Stomach (tissue), 4 donors: ENCODE data around the gene FRY.

ENCODE experiments used
- EP300 ChIP-seq: sonication (generic); formaldehyde crosslinking; IDR thresholded peaks from one replicate; pipeline ENCODE4 v1.6.1; 2017; ENCODE audit warnings: antibody characterized with exemption
- POLR2A ChIP-seq, 4 donors: fragments of 450-650 bp; IDR thresholded peaks; one replicate each; pipeline ENCODE4 v1.6.1; 2016; ENCODE audit warnings: antibody characterized with exemption in 4 of 4, control low read depth in 2 of 4, mild to moderate bottlenecking in 1 of 4, moderate library complexity in 1 of 4
- POLR2AphosphoS5 ChIP-seq, 3 donors: sonication (generic); formaldehyde crosslinking; IDR thresholded peaks; one replicate each; pipeline ENCODE4 v1.6.1; 2016; ENCODE audit warnings: antibody characterized with exemption in 3 of 3
- TF ChIP-seq, protein P1 (sequence below), 7 experiments: fragments of 450-650 bp in 4 of 7; fragments of 200-600 bp in 3 of 7; sonication (generic) in 3 of 7; IDR thresholded peaks; one replicate each; pipeline ENCODE4 v1.5.1; 2016 to 2019; ENCODE audit warnings: antibody characterized with exemption in 7 of 7, control low read depth in 2 of 7, mild to moderate bottlenecking in 1 of 7

- TF ChIP-seq, protein P1, sequence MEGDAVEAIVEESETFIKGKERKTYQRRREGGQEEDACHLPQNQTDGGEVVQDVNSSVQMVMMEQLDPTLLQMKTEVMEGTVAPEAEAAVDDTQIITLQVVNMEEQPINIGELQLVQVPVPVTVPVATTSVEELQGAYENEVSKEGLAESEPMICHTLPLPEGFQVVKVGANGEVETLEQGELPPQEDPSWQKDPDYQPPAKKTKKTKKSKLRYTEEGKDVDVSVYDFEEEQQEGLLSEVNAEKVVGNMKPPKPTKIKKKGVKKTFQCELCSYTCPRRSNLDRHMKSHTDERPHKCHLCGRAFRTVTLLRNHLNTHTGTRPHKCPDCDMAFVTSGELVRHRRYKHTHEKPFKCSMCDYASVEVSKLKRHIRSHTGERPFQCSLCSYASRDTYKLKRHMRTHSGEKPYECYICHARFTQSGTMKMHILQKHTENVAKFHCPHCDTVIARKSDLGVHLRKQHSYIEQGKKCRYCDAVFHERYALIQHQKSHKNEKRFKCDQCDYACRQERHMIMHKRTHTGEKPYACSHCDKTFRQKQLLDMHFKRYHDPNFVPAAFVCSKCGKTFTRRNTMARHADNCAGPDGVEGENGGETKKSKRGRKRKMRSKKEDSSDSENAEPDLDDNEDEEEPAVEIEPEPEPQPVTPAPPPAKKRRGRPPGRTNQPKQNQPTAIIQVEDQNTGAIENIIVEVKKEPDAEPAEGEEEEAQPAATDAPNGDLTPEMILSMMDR (IDR thresholded peaks at IDR 0.05) = no peak
- no peak for TF ChIP-seq POLR2A (IDR thresholded peaks at IDR 0.05)
- TF ChIP-seq POLR2AphosphoS5 (IDR thresholded peaks at IDR 0.05) = no peak
- TF ChIP-seq EP300 = no peak
Observed at GRCh38 chr13:32017474-32017873, 14.1 kb upstream of the FRY start.
